ENCODE measurements around the gene CWC22.
A peak's percentile ranks its signal among the peaks of the same experiment; 100 is the strongest.
"Not testable (repeated sequence)": the region's sequence is repeated elsewhere in the genome, so short reads cannot be mapped to it uniquely, and the experiment has no call there.

Gene CWC22

GRCh38 chr2:180006781-180007579 is at the start of gene CWC22:
Gene CWC22, minus strand, starts transcription at chr2:180007297. Its CDS starts 13,956 bp downstream, at chr2:179993341.
- DNase-seq: peak; percentile 80 to 86

- DNase-seq: no peak
Measured at GRCh38 chr2:180056367-180057118, 49.4 kb upstream of the CWC22 start.

GRCh38 chr2:180054576-180054975 is 47.5 kb upstream of the CWC22 start:
- not testable (repeated sequence) for DNase-seq

GRCh38 chr2:180050246-180050645 is 43.1 kb upstream of the CWC22 start:
- no peak for DNase-seq

- DNase-seq: no peak
Measured at GRCh38 chr2:180048251-180048650, 41.2 kb upstream of the CWC22 start.

- no peak for DNase-seq
Measured at GRCh38 chr2:180046776-180047175, 39.7 kb upstream of the CWC22 start.

- DNase-seq: no peak
Measured at GRCh38 chr2:180046202-180046601, 39.1 kb upstream of the CWC22 start.

GRCh38 chr2:180040146-180040925 is 33.2 kb upstream of the CWC22 start:
- DNase-seq: no peak

- DNase-seq: no peak
Measured at GRCh38 chr2:180038997-180039396, 31.9 kb upstream of the CWC22 start.

GRCh38 chr2:180033993-180034894 is 27.1 kb upstream of the CWC22 start:
- no peak for DNase-seq

GRCh38 chr2:180029575-180029974 is 22.5 kb upstream of the CWC22 start:
- DNase-seq: no peak

GRCh38 chr2:180021850-180022249 is 14.8 kb upstream of the CWC22 start:
- DNase-seq: no peak

- no peak for DNase-seq
Measured at GRCh38 chr2:180017784-180018183, 10.7 kb upstream of the CWC22 start.

GRCh38 chr2:180016937-180017336 is 9.8 kb upstream of the CWC22 start:
- DNase-seq: no peak

GRCh38 chr2:180015951-180016709 is 9.0 kb upstream of the CWC22 start:
- no peak for DNase-seq

- DNase-seq: no peak
Measured at GRCh38 chr2:180012523-180012922, 5.4 kb upstream of the CWC22 start.

- no peak for DNase-seq
Measured at GRCh38 chr2:180010701-180011100, 3.6 kb upstream of the CWC22 start.

GRCh38 chr2:180006231-180006630 is 866 bp downstream of the CWC22 start:
- DNase-seq: no peak

GRCh38 chr2:180005465-180005864 is 1.6 kb downstream of the CWC22 start:
- DNase-seq: not testable (repeated sequence)

- DNase-seq: no peak
Measured at GRCh38 chr2:180004731-180005130, 2.4 kb downstream of the CWC22 start.

GRCh38 chr2:180003559-180003958 is 3.5 kb downstream of the CWC22 start:
- no peak for DNase-seq

GRCh38 chr2:180003073-180003472 is 4.0 kb downstream of the CWC22 start:
- no peak for DNase-seq

Data from stimulated activated CD4-positive, alpha-beta T cell treated with anti-CD3 and anti-CD28 coated beads, Interleukin-2, amount 100 ng/mL, for 24 hours (primary cell).